Lung (tissue), 12 donors: Measurements from ENCODE around the gene TRMT10B. TPM values are rescaled to one million over a fixed set of nuclear protein-coding genes. Genes with fewer than 3 reads are reported as not detected.
A peak's percentile ranks its signal among the peaks of the same experiment; 100 is the strongest.
"Not testable (repeated sequence)": the region's sequence is repeated elsewhere in the genome, so short reads cannot be mapped to it uniquely, and the experiment has no call there.

Source experiments
- ATAC-seq: fragments of 200-7000 bp; cut with Tn5 transposase; one replicate; pipeline ENCODE4 v1.9.1; 2020; ENCODE audit warnings: moderate number of reproducible peaks; ENCODE audit not compliant: insufficient read depth, low FRiP score
- DNase-seq, 3 donors: peaks; one replicate each; pipeline ENCODE4 v3.0.0-alpha.2; 2013 to 2017
- H3K27ac ChIP-seq, 2 donors: one replicate each; pipeline ENCODE4 v1.5.1; 2013; ENCODE audit warnings: mild to moderate bottlenecking in 2 of 2, moderate library complexity in 2 of 2, control low read depth in 1 of 2, inconsistent platforms in 1 of 2, low read depth in 1 of 2, low read length in 1 of 2
- H3K27me3 ChIP-seq, 3 donors: one replicate each; pipeline ENCODE4 v1.5.1; 2013; ENCODE audit warnings: low read length in 2 of 3; ENCODE audit not compliant: control insufficient read depth in 3 of 3, insufficient read depth in 3 of 3
- H3K36me3 ChIP-seq, 4 donors: one replicate each; pipeline ENCODE4 v1.5.1; 2013; ENCODE audit warnings: low read length in 4 of 4, mild to moderate bottlenecking in 1 of 4, moderate library complexity in 1 of 4; ENCODE audit not compliant: control insufficient read depth in 4 of 4, insufficient read depth in 4 of 4
- H3K4me1 ChIP-seq, 5 donors: one replicate each; pipeline ENCODE4 v1.5.1; 2013; ENCODE audit warnings: low read length in 5 of 5, mild to moderate bottlenecking in 2 of 5, moderate library complexity in 1 of 5; ENCODE audit not compliant: control insufficient read depth in 5 of 5, insufficient read depth in 5 of 5
- H3K4me3 ChIP-seq: one replicate; pipeline ENCODE4 v1.5.1; 2013; ENCODE audit warnings: mild to moderate bottlenecking, control low read depth, moderate library complexity
- H3K9ac ChIP-seq, 2 donors: one replicate each; pipeline ENCODE4 v1.5.1; 2013; ENCODE audit warnings: low read length in 2 of 2, control low read depth in 1 of 2; ENCODE audit not compliant: insufficient read depth in 1 of 2
- H3K9me3 ChIP-seq, 4 donors: one replicate each; pipeline ENCODE4 v1.5.1; 2013; ENCODE audit warnings: low read length in 3 of 4, mild to moderate bottlenecking in 1 of 4, moderate library complexity in 1 of 4; ENCODE audit not compliant: control insufficient read depth in 4 of 4, insufficient read depth in 3 of 4
- WGBS, 2 donors: extraction: QIAGEN DNeasy Blood & Tissue Kit; methylation state at CpG; one replicate each; pipeline ENCODE4 v1.1.7; 2013; 5-methylcytosine and 5-hydroxymethylcytosine counted together
- polyA plus RNA-seq, 2 donors: library from polyadenylated mRNA; stranded (reverse); fragments of 200-250 nt; gene quantifications; one replicate each; pipeline ENCODE4 v1.2.1, GENCODE V29; 2013
- total RNA-seq, 2 donors: library from RNA; depleted of rRNA in 1 of 2; stranded (reverse); fragments of >200 nt in 1 of 2; gene quantifications; one replicate each; pipeline ENCODE4 v1.2.1, GENCODE V29; 2014 to 2021
- TF ChIP-seq, protein P1 (sequence below): IDR thresholded peaks from 2 replicates; pipeline ENCODE4 v1.5.1; 2012; ENCODE audit warnings: mild to moderate bottlenecking; ENCODE audit errors: control extremely low read depth, extremely low read depth
- donor health status: control.
- donor health status: control.
- donor health status: Bipolar disorder and iron deficiency.
- donor health status: healthy.
- donor health status: DM: yes; HTN: yes; CAD: no.

Gene TRMT10B
- total and polyA plus RNA-seq, 4 donors = 5.0 to 7.6 (median 5.7) TPM

- TF ChIP-seq, protein P1, sequence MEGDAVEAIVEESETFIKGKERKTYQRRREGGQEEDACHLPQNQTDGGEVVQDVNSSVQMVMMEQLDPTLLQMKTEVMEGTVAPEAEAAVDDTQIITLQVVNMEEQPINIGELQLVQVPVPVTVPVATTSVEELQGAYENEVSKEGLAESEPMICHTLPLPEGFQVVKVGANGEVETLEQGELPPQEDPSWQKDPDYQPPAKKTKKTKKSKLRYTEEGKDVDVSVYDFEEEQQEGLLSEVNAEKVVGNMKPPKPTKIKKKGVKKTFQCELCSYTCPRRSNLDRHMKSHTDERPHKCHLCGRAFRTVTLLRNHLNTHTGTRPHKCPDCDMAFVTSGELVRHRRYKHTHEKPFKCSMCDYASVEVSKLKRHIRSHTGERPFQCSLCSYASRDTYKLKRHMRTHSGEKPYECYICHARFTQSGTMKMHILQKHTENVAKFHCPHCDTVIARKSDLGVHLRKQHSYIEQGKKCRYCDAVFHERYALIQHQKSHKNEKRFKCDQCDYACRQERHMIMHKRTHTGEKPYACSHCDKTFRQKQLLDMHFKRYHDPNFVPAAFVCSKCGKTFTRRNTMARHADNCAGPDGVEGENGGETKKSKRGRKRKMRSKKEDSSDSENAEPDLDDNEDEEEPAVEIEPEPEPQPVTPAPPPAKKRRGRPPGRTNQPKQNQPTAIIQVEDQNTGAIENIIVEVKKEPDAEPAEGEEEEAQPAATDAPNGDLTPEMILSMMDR = no peak
- Histone ChIP-seq H3K36me3 (peaks cover under 1 to 6% (median 4%) of the 10 kb centered on the region in 4 donors), H3K9me3 (no peaks in the 10 kb centered on the region), H3K27ac (no peak overlapping the region), H3K9ac (no peak overlapping the region), H3K4me1 (peaks cover 0 to 5% (median 5%) of the 10 kb centered on the region in 5 donors), H3K27me3 (no peaks in the 10 kb centered on the region), H3K4me3 (no peak overlapping the region)
- DNase-seq (no peak), ATAC-seq (no peak)
- 90 to 92% methylated on average over 3 of the region's 3 CpGs for WGBS, 2 donors
These were observed 5.1 kb downstream of the TRMT10B start for GRCh38 chr9:37758747-37759146.

DNA sequence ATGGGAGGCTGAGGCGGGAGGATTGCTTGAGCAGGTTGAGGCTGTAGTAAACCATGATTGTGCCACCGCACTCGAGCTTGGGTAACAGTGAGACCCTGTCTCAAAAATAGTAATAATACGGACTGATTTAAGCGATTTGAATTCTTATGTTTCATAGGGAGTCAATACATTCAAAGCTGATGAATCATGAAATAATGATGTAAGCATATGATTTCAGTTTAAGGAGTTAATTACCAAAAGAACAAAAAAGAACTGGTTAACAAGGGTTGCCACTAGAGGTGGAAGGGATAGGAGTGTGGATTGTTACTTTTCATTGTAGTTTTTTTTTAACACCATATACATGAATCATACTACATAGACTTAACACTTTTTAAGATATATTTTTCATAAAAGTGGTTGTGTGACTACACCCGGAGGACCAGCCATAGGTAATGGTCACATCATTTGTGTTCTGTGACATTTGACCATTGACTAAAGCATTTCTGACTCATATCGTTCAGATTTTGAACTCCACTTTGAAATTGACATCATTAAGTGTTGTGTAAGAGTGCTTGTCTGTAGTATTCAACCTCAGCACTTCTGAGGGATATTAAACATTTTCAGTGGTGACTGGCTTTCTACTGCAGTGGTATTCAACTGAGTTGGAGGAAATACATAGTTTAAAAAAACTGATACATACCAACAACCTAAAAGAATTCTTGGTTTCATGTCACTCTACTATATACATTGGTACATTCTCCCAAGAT, 7.0 kb downstream of the TRMT10B start:
- Histone ChIP-seq H3K9me3 (no peaks in the 10 kb centered on the region), H3K27me3 (no peaks in the 10 kb centered on the region), H3K9ac (no peak overlapping the region), H3K4me1 (no peaks in the 10 kb centered on the region), H3K27ac (no peak overlapping the region), H3K4me3 (no peak overlapping the region), H3K36me3 (peaks cover 3 to 10% (median 5%) of the 10 kb centered on the region in 4 donors)
- TF ChIP-seq, protein P1 = no peak
- WGBS, 2 donors = 85 to 94% methylated on average over 7 of the region's 7 CpGs
- DNase-seq (no peak), ATAC-seq (peak; percentile 85)

- Histone ChIP-seq H3K36me3 (peaks cover 3 to 10% (median 5%) of the 10 kb centered on the region in 4 donors), H3K4me3 (no peak overlapping the region), H3K9ac (no peak overlapping the region), H3K4me1 (no peaks in the 10 kb centered on the region), H3K27me3 (no peaks in the 10 kb centered on the region), H3K9me3 (no peaks in the 10 kb centered on the region), H3K27ac (no peak overlapping the region)
- ATAC-seq (no peak), DNase-seq (no peak)
- WGBS, 2 donors = 66 to 78% methylated on average over 3 of the region's 3 CpGs
- TF ChIP-seq, protein P1 = no peak
These were observed 7.9 kb downstream of the TRMT10B start for GRCh38 chr9:37761511-37761910.

GRCh38 chr9:37765263-37765662, 11.7 kb downstream of the TRMT10B start:
- H3K27me3 ChIP-seq, ATAC-seq, H3K4me3 ChIP-seq, H3K36me3 ChIP-seq, H3K9me3 ChIP-seq, DNase-seq, H3K27ac ChIP-seq, H3K4me1 ChIP-seq, H3K9ac ChIP-seq: not testable (repeated sequence)
- 91 to 92% methylated on average over 5 to 6 of the region's 6 CpGs for WGBS, 2 donors
